SW480 (cell line): ENCODE measurements around the gene POU5F1.
"Not testable (repeated sequence)": the region's sequence is repeated elsewhere in the genome, so short reads cannot be mapped to it uniquely, and the experiment has no call there.

Experiments used
- DNase-seq: peaks from one replicate; pipeline ENCODE4 v3.0.0-alpha.2; 2016; ENCODE audit warnings: low spot score

POU5F1 gene

GRCh38 chr6:31190488-31190887 lies 20.0 kb upstream of the POU5F1 start:
- no peak for DNase-seq

- DNase-seq = not testable (repeated sequence)
Measured at GRCh38 chr6:31189223-31189622, 18.7 kb upstream of the POU5F1 start.

GRCh38 chr6:31187780-31188194 lies 17.3 kb upstream of the POU5F1 start:
- no peak for DNase-seq

- no peak for DNase-seq
Measured at GRCh38 chr6:31186052-31186734, 15.7 kb upstream of the POU5F1 start.

- not testable (repeated sequence) for DNase-seq
Measured at GRCh38 chr6:31185695-31186051, 15.2 kb upstream of the POU5F1 start.

GRCh38 chr6:31183859-31184258 lies 13.4 kb upstream of the POU5F1 start:
- DNase-seq = not testable (repeated sequence)

GRCh38 chr6:31183287-31183686 lies 12.8 kb upstream of the POU5F1 start:
- not testable (repeated sequence) for DNase-seq

- DNase-seq = no peak
Measured at GRCh38 chr6:31180500-31180899, 10.0 kb upstream of the POU5F1 start.

- no peak for DNase-seq
Measured at GRCh38 chr6:31179896-31180295, 9.4 kb upstream of the POU5F1 start.

- no peak for DNase-seq
Measured at GRCh38 chr6:31179042-31179386, 8.5 kb upstream of the POU5F1 start.

GRCh38 chr6:31178143-31179041 lies 7.9 kb upstream of the POU5F1 start:
- DNase-seq = no peak

- peak; percentile 27 for DNase-seq
Measured at GRCh38 chr6:31175971-31176370, 5.5 kb upstream of the POU5F1 start.

GRCh38 chr6:31174378-31174777 lies 3.9 kb upstream of the POU5F1 start:
- no peak for DNase-seq

- no peak for DNase-seq
Measured at GRCh38 chr6:31173406-31173805, 2.9 kb upstream of the POU5F1 start.

- DNase-seq = no peak
Measured at GRCh38 chr6:31172973-31173384, 2.5 kb upstream of the POU5F1 start.

GRCh38 chr6:31171931-31172905 lies 1.7 kb upstream of the POU5F1 start:
- no peak for DNase-seq

GRCh38 chr6:31170987-31171671 lies 647 bp upstream of the POU5F1 start:
- no peak for DNase-seq

- DNase-seq = not testable (repeated sequence)
Measured at GRCh38 chr6:31169858-31170599, 453 bp downstream of the POU5F1 start.

- no peak for DNase-seq
Measured at GRCh38 chr6:31169123-31169857, 1.2 kb downstream of the POU5F1 start.

GRCh38 chr6:31168606-31169005 lies 1.9 kb downstream of the POU5F1 start:
- DNase-seq = no peak
